IMR-90 (cell line): ENCODE measurements around the gene CCDC144A. TPM values are rescaled to one million over a fixed set of nuclear protein-coding genes. Genes with fewer than 3 reads are reported as not detected.
"Not testable (repeated sequence)": the region's sequence is repeated elsewhere in the genome, so short reads cannot be mapped to it uniquely, and the experiment has no call there.

ENCODE experiments used
- ATAC-seq: fragments of 200-7000 bp; cut with Tn5 transposase; 2 replicates; pipeline ENCODE4 v1.9.1; 2020; ENCODE audit warnings: low read depth, mild to moderate bottlenecking, moderate library complexity
- BruUV-seq: library from RNA; stranded (reverse); fragments of 400-500 nt; replicated peaks from 2 replicates; lab custom pipeline; 2021; lab: Mats Ljungman, UMichigan
- CTCF ChIA-PET: fragments of 300-600 bp; formaldehyde crosslinking; extraction: SDS; loops from one replicate; lab custom pipeline; 2021; ENCODE audit warnings: antibody characterized with exemption; lab: Yijun Ruan, JAX
- POLR2A ChIA-PET: fragments of 300-600 bp; sonication (Branson Sonifier 250); formaldehyde crosslinking; loops from one replicate; lab custom pipeline; 2022; ENCODE audit warnings: antibody characterized with exemption; ENCODE audit not compliant: unreplicated experiment; lab: Charles Lee
- DNase-seq: peaks from one replicate; pipeline ENCODE4 v3.0.0; 2013
- H2AFZ ChIP-seq: replicated peaks from 2 replicates; pipeline ENCODE3; 2013; ENCODE audit warnings: low read length, mild to moderate bottlenecking; ENCODE audit not compliant: poor library complexity
- H2AK5ac ChIP-seq: 2 replicates; pipeline ENCODE4 v1.6.1; 2013; ENCODE audit warnings: low read depth, low read length, inconsistent platforms
- H2AK9ac ChIP-seq: replicated peaks from 2 replicates; pipeline ENCODE3; 2013; ENCODE audit warnings: mild to moderate bottlenecking, low read depth, low read length, moderate library complexity; ENCODE audit not compliant: poor library complexity
- H2BK120ac ChIP-seq: 2 replicates; pipeline ENCODE4 v1.6.1; 2013; ENCODE audit warnings: low read depth, low read length, inconsistent platforms
- H2BK15ac ChIP-seq: 3 replicates; pipeline ENCODE4 v1.6.1; 2013; ENCODE audit warnings: low read depth, low read length, inconsistent platforms
- H2BK20ac ChIP-seq: 2 replicates; pipeline ENCODE4 v1.6.1; 2013; ENCODE audit warnings: low read depth, mild to moderate bottlenecking, inconsistent platforms, low read length, moderate library complexity
- H2BK5ac ChIP-seq: 2 replicates; pipeline ENCODE4 v1.6.1; 2013; ENCODE audit warnings: mild to moderate bottlenecking, low read depth, low read length, inconsistent platforms; ENCODE audit not compliant: poor library complexity, severe bottlenecking
- H3K14ac ChIP-seq: replicated peaks from 2 replicates; pipeline ENCODE4 v1.6.1; 2013; ENCODE audit warnings: low read depth, low read length, inconsistent platforms
- H3K18ac ChIP-seq: 2 replicates; pipeline ENCODE4 v1.6.1; 2013; ENCODE audit warnings: low read depth, low read length, control low read depth
- H3K23ac ChIP-seq: 2 replicates; pipeline ENCODE4 v1.6.1; 2013; ENCODE audit warnings: low read depth, low read length, inconsistent platforms
- H3K27ac ChIP-seq: 2 replicates; pipeline ENCODE4 v1.5.1; 2013; ENCODE audit warnings: mild to moderate bottlenecking, control low read depth, low read length; ENCODE audit not compliant: insufficient read depth
- H3K27me3 ChIP-seq: 2 replicates; pipeline ENCODE4 v1.6.1; 2013; ENCODE audit warnings: low read length; ENCODE audit not compliant: control insufficient read depth, insufficient read depth
- H3K36me3 ChIP-seq: 2 replicates; pipeline ENCODE4 v1.6.1; 2013; ENCODE audit warnings: low read length, mixed read lengths; ENCODE audit not compliant: control insufficient read depth, insufficient read depth
- H3K4ac ChIP-seq: 2 replicates; pipeline ENCODE4 v1.6.1; 2013; ENCODE audit warnings: low read depth, low read length, inconsistent platforms
- H3K4me1 ChIP-seq: 2 replicates; pipeline ENCODE4 v1.6.1; 2013; ENCODE audit warnings: low read length, mixed read lengths; ENCODE audit not compliant: control insufficient read depth, insufficient read depth
- H3K4me2 ChIP-seq: 2 replicates; pipeline ENCODE4 v1.6.1; 2013; ENCODE audit warnings: low read depth, mild to moderate bottlenecking, control low read depth, low read length, moderate library complexity
- H3K4me3 ChIP-seq: 2 replicates; pipeline ENCODE4 v1.5.1; 2013; ENCODE audit warnings: low read depth, mild to moderate bottlenecking, control low read depth, low read length, moderate library complexity; ENCODE audit not compliant: insufficient read depth
- H3K56ac ChIP-seq: 2 replicates; pipeline ENCODE4 v1.6.1; 2013; ENCODE audit warnings: low read length, inconsistent platforms; ENCODE audit not compliant: insufficient read depth; ENCODE audit errors: extremely low read depth
- H3K79me1 ChIP-seq, 2 experiments: 2 replicates each; pipeline ENCODE4 v1.6.1; 2013; ENCODE audit warnings: low read length in 2 of 2, inconsistent platforms in 1 of 2, low read depth in 1 of 2
- H3K9ac ChIP-seq: 2 replicates; pipeline ENCODE4 v1.6.1; 2013; ENCODE audit warnings: low read depth, low read length, control low read depth
- H3K9me1 ChIP-seq: 2 replicates; pipeline ENCODE4 v1.6.1; 2013; ENCODE audit warnings: low read length, inconsistent platforms; ENCODE audit not compliant: insufficient read depth
- H3K9me3 ChIP-seq: 2 replicates; pipeline ENCODE4 v1.6.1; 2013; ENCODE audit warnings: low read length; ENCODE audit not compliant: control insufficient read depth, insufficient read depth
- H4K20me1 ChIP-seq: 2 replicates; pipeline ENCODE4 v1.6.1; 2013; ENCODE audit warnings: low read length, inconsistent platforms; ENCODE audit not compliant: insufficient read depth
- H4K5ac ChIP-seq: 2 replicates; pipeline ENCODE4 v1.6.1; 2013; ENCODE audit warnings: mild to moderate bottlenecking, low read depth, low read length, control low read depth
- H4K8ac ChIP-seq, 2 experiments: 2 replicates each; pipeline ENCODE4 v1.6.1; 2013; ENCODE audit warnings: low read depth in 2 of 2, low read length in 2 of 2, control low read depth in 1 of 2, inconsistent platforms in 1 of 2
- H4K91ac ChIP-seq: 2 replicates; pipeline ENCODE4 v1.6.1; 2013; ENCODE audit warnings: low read depth, low read length, inconsistent platforms; ENCODE audit not compliant: insufficient read depth
- WGBS, 2 experiments: methylation state at CpG; one replicate each; pipeline versions ENCODE4 v1.1.5 to v1.1.7; 2013; ENCODE audit warnings: missing lambda C conversion rate in 2 of 2; ENCODE audit not compliant: insufficient read length in 1 of 2; ENCODE audit errors: extremely low coverage in 2 of 2; 5-methylcytosine and 5-hydroxymethylcytosine counted together
- dilution Hi-C: fragments of 300-500 bp; cut with HindIII; formaldehyde crosslinking; loops from one replicate; pipeline ENCODE4 v1.14.3; 2018; ENCODE audit warnings: low sequenced_read_pairs; ENCODE audit not compliant: unreplicated experiment
- in situ Hi-C: fragments of 300-500 bp; cut with MboI; formaldehyde crosslinking; loops from 3 replicates; pipeline ENCODE4 v1.14.3; 2019; ENCODE audit warnings: low sequenced_read_pairs, inconsistent platforms, mixed read lengths
- intact Hi-C: fragments of 100-400 bp; cut with micrococcal nuclease; formaldehyde crosslinking; loops from 2 replicates; pipeline ENCODE4 v1.10.0; 2022
- polyA plus RNA-seq, 3 experiments: library from polyadenylated mRNA; depleted of rRNA; stranded (reverse); fragments of >200 nt; gene quantifications; 2 replicates each; pipeline ENCODE4 v1.2.3, GENCODE V29; 2012; ENCODE audit warnings: low replicate concordance in 1 of 3
- total RNA-seq: library from RNA; depleted of rRNA; stranded (reverse); fragments of >200 nt; gene quantifications from 2 replicates; pipeline ENCODE4 v1.2.3, GENCODE V29; 2012

CCDC144A gene
- total and polyA plus RNA-seq, 2 of the 4 experiments (the other 2 are of a cell fraction) = 0.51 to 1.4 TPM

GRCh38 chr17:16817940-16818339 lies 127.9 kb downstream of the CCDC144A start:
- H3K9me1 ChIP-seq, H3K27ac ChIP-seq, H2BK15ac ChIP-seq, H3K9ac ChIP-seq, H2AK5ac ChIP-seq, H3K18ac ChIP-seq, H2BK5ac ChIP-seq, H2BK120ac ChIP-seq, DNase-seq, POLR2A ChIA-PET, H3K14ac ChIP-seq, H3K79me1 ChIP-seq, H3K4me2 ChIP-seq, H3K36me3 ChIP-seq, H4K91ac ChIP-seq, H3K9me3 ChIP-seq, H4K5ac ChIP-seq, H3K4me3 ChIP-seq, H2AK9ac ChIP-seq, H2BK20ac ChIP-seq, in situ Hi-C loops, H3K23ac ChIP-seq, H3K27me3 ChIP-seq, H4K8ac ChIP-seq, CTCF ChIA-PET, H3K56ac ChIP-seq, H3K4me1 ChIP-seq, H2AFZ ChIP-seq, H3K4ac ChIP-seq, BruUV-seq, dilution Hi-C loops, H4K20me1 ChIP-seq, ATAC-seq, intact Hi-C loops: not testable (repeated sequence)
- WGBS, 2 experiments = no CpG with 5 or more reads among the region's 7 CpGs
